A549 treated with ZK216348 at 1 μM for 4 hours (cell line): ENCODE measurements around the gene SLC16A10. TPM values are rescaled to one million over a fixed set of nuclear protein-coding genes. Genes with fewer than 3 reads are reported as not detected.

Experiments used
- total RNA-seq: library from RNA; stranded (reverse); fragments of 200-300 nt; extraction: Qiagen RNA extraction; gene quantifications from 5 replicates; pipeline ENCODE4 v1.2.3, GENCODE V29; 2022; ENCODE audit warnings: low read depth

Gene SLC16A10, protein sequence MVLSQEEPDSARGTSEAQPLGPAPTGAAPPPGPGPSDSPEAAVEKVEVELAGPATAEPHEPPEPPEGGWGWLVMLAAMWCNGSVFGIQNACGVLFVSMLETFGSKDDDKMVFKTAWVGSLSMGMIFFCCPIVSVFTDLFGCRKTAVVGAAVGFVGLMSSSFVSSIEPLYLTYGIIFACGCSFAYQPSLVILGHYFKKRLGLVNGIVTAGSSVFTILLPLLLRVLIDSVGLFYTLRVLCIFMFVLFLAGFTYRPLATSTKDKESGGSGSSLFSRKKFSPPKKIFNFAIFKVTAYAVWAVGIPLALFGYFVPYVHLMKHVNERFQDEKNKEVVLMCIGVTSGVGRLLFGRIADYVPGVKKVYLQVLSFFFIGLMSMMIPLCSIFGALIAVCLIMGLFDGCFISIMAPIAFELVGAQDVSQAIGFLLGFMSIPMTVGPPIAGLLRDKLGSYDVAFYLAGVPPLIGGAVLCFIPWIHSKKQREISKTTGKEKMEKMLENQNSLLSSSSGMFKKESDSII
- 0.08 to 0.51 TPM (median 0.34 TPM) in 5 replicates for total RNA-seq

DNA sequence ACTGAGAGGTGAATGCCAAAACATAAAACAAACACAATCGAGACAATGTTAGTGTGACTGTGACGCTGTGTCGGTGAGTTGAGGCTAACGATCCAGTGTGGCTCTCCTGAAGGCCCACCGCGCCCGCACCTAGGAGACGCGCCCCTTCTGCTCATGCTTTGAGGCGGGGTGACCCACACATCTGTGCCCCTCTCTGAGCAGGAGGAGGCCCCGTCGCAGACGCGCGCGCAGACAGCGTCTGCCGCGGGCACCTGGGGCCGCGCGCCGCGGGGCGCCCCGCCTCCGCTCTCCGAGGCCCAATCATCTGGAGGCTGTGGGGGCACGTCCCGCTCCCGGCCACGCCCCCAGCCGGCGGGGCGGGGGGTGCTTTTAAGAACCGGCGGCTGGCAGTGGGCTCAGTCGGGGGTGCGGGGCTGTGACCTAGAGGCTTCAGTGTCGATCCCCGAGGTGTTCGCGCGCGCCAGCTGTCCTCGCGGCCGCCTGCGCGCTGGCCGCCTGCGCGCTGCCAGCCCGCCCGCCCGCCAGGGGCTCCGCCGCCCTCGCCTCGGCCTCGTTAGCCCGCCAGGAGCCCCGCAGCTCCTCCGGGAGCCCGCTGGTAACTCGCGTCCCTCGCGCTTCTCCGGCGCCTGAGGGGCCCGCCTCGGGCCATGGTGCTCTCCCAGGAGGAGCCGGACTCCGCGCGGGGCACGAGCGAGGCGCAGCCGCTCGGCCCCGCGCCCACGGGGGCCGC, at the start of gene SLC16A10:
Gene SLC16A10, plus strand, starts transcription at position 398 of the 730 bp plus-strand sequence. Its CDS starts 250 bp downstream, at position 648.

Other genes with a start within 250 kb of the SLC16A10 start
- 120 to 170 TPM (median 140 TPM) in 5 replicates for gene AMD1, start 212.7 kb upstream of the SLC16A10 start, total RNA-seq
- 73.1 to 118 TPM (median 84.1 TPM) in 5 replicates for gene GTF3C6, start 128.8 kb upstream of the SLC16A10 start, total RNA-seq
- 24.8 to 57.4 TPM (median 26.7 TPM) in 5 replicates for gene RPF2, start 105.5 kb upstream of the SLC16A10 start, total RNA-seq